ENCODE data around the gene CDCA4.

- TF ChIP-seq, protein P1, sequence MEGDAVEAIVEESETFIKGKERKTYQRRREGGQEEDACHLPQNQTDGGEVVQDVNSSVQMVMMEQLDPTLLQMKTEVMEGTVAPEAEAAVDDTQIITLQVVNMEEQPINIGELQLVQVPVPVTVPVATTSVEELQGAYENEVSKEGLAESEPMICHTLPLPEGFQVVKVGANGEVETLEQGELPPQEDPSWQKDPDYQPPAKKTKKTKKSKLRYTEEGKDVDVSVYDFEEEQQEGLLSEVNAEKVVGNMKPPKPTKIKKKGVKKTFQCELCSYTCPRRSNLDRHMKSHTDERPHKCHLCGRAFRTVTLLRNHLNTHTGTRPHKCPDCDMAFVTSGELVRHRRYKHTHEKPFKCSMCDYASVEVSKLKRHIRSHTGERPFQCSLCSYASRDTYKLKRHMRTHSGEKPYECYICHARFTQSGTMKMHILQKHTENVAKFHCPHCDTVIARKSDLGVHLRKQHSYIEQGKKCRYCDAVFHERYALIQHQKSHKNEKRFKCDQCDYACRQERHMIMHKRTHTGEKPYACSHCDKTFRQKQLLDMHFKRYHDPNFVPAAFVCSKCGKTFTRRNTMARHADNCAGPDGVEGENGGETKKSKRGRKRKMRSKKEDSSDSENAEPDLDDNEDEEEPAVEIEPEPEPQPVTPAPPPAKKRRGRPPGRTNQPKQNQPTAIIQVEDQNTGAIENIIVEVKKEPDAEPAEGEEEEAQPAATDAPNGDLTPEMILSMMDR (IDR thresholded peaks at IDR 0.05) = no peak
- TF ChIP-seq EZH2 (IDR thresholded peaks at IDR 0.05; ENCODE audit: borderline replicate concordance, insufficient read depth, low read depth, low read length, poor library complexity, severe bottlenecking) = no peak
These were observed 26.6 kb upstream of the CDCA4 start for GRCh38 chr14:105047283-105048016.
